Endometrium (tissue), 2 donors: Measurements from ENCODE around the gene ATP8B1.

Source experiments
- FAIRE-seq: peaks from 2 replicates; lab custom pipeline; 2012; peaks lifted over from hg19 to GRCh38; lab: Jason Lieb, UNC
- donor health status: control.
- donor health status: control.

Gene ATP8B1

GRCh38 chr18:57618910-57619309 lies 184.2 kb downstream of the ATP8B1 start:
- FAIRE-seq: no peak

GRCh38 chr18:57603871-57604270 lies 199.2 kb downstream of the ATP8B1 start:
- no peak for FAIRE-seq
